Panc1 (cell line): Measurements from ENCODE around the gene CDH26.

Experiments used
- CTCF ChIP-seq: fragments of 450-650 bp; IDR thresholded peaks from 2 replicates; pipeline ENCODE4 v1.5.1; 2017; ENCODE audit warnings: mild to moderate bottlenecking
- REST ChIP-seq, 2 experiments: IDR thresholded peaks; 2 replicates each; pipeline ENCODE4 v1.6.1; 2011 to 2012; ENCODE audit warnings: low read depth in 2 of 2, control low read depth in 1 of 2, low read length in 1 of 2, mild to moderate bottlenecking in 1 of 2, moderate library complexity in 1 of 2; ENCODE audit not compliant: insufficient read depth in 1 of 2

GRCh38 chr20:60051911-60052310 lies 93.7 kb downstream of the CDH26 start:
- no peak for TF ChIP-seq CTCF
- TF ChIP-seq REST (IDR thresholded peaks at IDR 0.05; ENCODE audit: insufficient read depth in 1 of 2, low read depth in 2 of 2, low read length in 1 of 2): no peak
